Smooth muscle cell (in vitro differentiated cells): ENCODE data around the gene ADCY5. TPM values are rescaled to one million over a fixed set of nuclear protein-coding genes. Genes with fewer than 3 reads are reported as not detected.

ENCODE experiments used
- DNase-seq: peaks from one replicate; lab custom pipeline; 2025; ENCODE audit not compliant: unreplicated experiment; lab: John Stamatoyannopoulos, UW
- H2AFZ ChIP-seq: fragments of 200-600 bp; sonication (generic); 2 replicates; pipeline ENCODE4 v1.6.0; 2016; ENCODE audit warnings: antibody characterized with exemption, low read depth, mild to moderate bottlenecking
- H3F3A ChIP-seq: fragments of 200-600 bp; sonication (generic); 2 replicates; pipeline ENCODE4 v1.6.0; 2017; ENCODE audit warnings: antibody characterized with exemption, low read depth
- H3K27ac ChIP-seq: fragments of 200-600 bp; sonication (generic); 2 replicates; pipeline ENCODE4 v1.5.1; 2016; ENCODE audit warnings: low read depth, mild to moderate bottlenecking
- H3K27me3 ChIP-seq: fragments of 200-600 bp; sonication (generic); 2 replicates; pipeline ENCODE4 v1.6.1; 2016; ENCODE audit warnings: low read depth, mild to moderate bottlenecking
- H3K36me3 ChIP-seq: fragments of 200-600 bp; sonication (generic); 2 replicates; pipeline ENCODE4 v1.5.1; 2016; ENCODE audit warnings: low read depth
- H3K4me1 ChIP-seq: fragments of 200-600 bp; sonication (generic); 2 replicates; pipeline ENCODE4 v1.5.1; 2016; ENCODE audit warnings: low read depth
- H3K4me2 ChIP-seq: fragments of 200-600 bp; sonication (generic); 2 replicates; pipeline ENCODE4 v1.6.0; 2016; ENCODE audit warnings: mild to moderate bottlenecking
- H3K4me3 ChIP-seq: fragments of 200-600 bp; sonication (generic); 2 replicates; pipeline ENCODE4 v1.5.1; 2016; ENCODE audit warnings: mild to moderate bottlenecking
- H3K79me2 ChIP-seq: fragments of 200-600 bp; sonication (generic); 2 replicates; pipeline ENCODE4 v1.6.0; 2016; ENCODE audit warnings: low read depth, mild to moderate bottlenecking
- H3K9ac ChIP-seq: fragments of 200-600 bp; sonication (generic); 2 replicates; pipeline ENCODE4 v1.6.0; 2016; ENCODE audit warnings: low read depth
- H3K9me3 ChIP-seq: fragments of 200-600 bp; sonication (generic); replicated peaks from 2 replicates; pipeline ENCODE4 v1.5.1; 2016; ENCODE audit warnings: low read depth
- H4K20me1 ChIP-seq: fragments of 200-600 bp; sonication (generic); 2 replicates; pipeline ENCODE4 v1.6.0; 2016; ENCODE audit warnings: low read depth
- WGBS: methylation state at CpG from one replicate; pipeline ENCODE4 v1.1.7; 2016; ENCODE audit warnings: low lambda C conversion rate; 5-methylcytosine and 5-hydroxymethylcytosine counted together
- polyA plus RNA-seq: library from polyadenylated mRNA; unstranded; fragments of >200 nt; fragmentation: Nextera tagmentation; extraction: Ambion mirVana; gene quantifications from 2 replicates; pipeline ENCODE4 v1.2.1, GENCODE V29; 2016
- total RNA-seq: library from RNA; depleted of rRNA; stranded (reverse); fragments of >200 nt; gene quantifications from 2 replicates; pipeline ENCODE4 v1.2.3, GENCODE V29; 2014
- TF ChIP-seq, protein P1 (sequence below): fragments of 200-600 bp; sonication (generic); IDR thresholded peaks from 2 replicates; pipeline ENCODE4 v1.5.1; 2017; ENCODE audit warnings: borderline replicate concordance, mild to moderate bottlenecking, antibody characterized with exemption; ENCODE audit not compliant: insufficient read depth, poor library complexity, severe bottlenecking

Gene ADCY5
- total and polyA plus RNA-seq, 2 experiments from 2014 or later, result 0.50 to 0.58 TPM

DNA sequence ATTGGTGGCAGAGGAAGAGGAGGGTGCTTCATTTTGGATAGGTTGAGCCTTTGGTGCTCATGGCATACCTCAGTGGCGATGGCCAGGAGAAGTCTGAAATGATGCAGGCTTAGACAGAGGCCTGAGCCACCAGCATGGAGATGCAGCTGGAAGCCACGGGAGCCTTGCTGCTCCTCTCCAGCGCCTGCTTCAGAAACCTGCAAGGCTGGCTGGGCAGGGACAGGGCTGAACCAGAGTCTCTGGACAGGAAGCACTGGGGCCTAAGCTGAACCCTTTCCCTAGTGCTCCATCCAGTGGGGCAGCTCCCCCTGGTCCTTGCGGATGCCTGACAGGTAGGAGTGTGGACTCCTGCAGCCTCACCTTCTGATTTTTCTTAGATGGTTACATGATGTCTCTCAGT, 36.7 kb upstream of the ADCY5 start:
- no peak for DNase-seq
- H3K36me3 ChIP-seq, result no peaks in the 10 kb centered on the region
- no peaks in the 10 kb centered on the region for H3K4me1 ChIP-seq
- H2AFZ ChIP-seq, result no peak overlapping the region
- H4K20me1 ChIP-seq, result no peaks in the 10 kb centered on the region
- no peaks in the 10 kb centered on the region for H3K9me3 ChIP-seq
- H3K27me3 ChIP-seq, result peaks cover 27% of the 10 kb centered on the region
- H3K79me2 ChIP-seq, result no peaks in the 10 kb centered on the region
- H3K4me3 ChIP-seq, result no peak overlapping the region
- H3K27ac ChIP-seq, result no peak overlapping the region
- no peaks in the 10 kb centered on the region for H3F3A ChIP-seq
- H3K4me2 ChIP-seq, result no peak overlapping the region
- H3K9ac ChIP-seq, result no peak overlapping the region
- 93% methylated on average over 4 of the region's 4 CpGs for whole genome bisulfite sequencing
- TF ChIP-seq, protein P1, sequence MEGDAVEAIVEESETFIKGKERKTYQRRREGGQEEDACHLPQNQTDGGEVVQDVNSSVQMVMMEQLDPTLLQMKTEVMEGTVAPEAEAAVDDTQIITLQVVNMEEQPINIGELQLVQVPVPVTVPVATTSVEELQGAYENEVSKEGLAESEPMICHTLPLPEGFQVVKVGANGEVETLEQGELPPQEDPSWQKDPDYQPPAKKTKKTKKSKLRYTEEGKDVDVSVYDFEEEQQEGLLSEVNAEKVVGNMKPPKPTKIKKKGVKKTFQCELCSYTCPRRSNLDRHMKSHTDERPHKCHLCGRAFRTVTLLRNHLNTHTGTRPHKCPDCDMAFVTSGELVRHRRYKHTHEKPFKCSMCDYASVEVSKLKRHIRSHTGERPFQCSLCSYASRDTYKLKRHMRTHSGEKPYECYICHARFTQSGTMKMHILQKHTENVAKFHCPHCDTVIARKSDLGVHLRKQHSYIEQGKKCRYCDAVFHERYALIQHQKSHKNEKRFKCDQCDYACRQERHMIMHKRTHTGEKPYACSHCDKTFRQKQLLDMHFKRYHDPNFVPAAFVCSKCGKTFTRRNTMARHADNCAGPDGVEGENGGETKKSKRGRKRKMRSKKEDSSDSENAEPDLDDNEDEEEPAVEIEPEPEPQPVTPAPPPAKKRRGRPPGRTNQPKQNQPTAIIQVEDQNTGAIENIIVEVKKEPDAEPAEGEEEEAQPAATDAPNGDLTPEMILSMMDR, result no peak

DNA sequence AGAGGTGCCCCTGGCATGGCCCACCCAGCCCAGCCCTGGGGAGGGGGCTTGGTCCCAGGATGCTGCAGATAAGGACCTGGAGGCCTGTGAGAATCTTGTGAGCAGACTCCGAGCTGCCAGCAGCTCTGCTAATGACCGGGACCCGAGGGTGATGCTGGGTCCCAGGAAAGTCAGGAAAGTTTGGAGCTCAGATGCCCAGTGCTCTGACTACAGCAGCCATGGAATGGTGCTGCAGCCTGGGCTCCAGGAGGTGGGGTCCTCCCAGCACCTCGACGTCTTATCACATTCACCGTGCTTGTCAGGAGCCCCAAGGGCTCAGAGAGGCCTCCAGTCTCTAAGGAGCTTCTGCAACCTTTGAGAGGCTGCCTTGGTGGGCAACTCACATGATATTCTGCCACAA, 34.3 kb upstream of the ADCY5 start:
- DNase-seq, result no peak
- Histone ChIP-seq H3K4me1 (no peaks in the 10 kb centered on the region), H3K9ac (no peak overlapping the region), H3K4me2 (no peak overlapping the region), H3K9me3 (no peaks in the 10 kb centered on the region), H4K20me1 (no peaks in the 10 kb centered on the region), H3K79me2 (no peaks in the 10 kb centered on the region), H3K36me3 (no peaks in the 10 kb centered on the region), H3K27ac (no peak overlapping the region), H3K27me3 (peaks cover 41% of the 10 kb centered on the region), H3F3A (no peaks in the 10 kb centered on the region), H2AFZ (no peak overlapping the region), H3K4me3 (no peak overlapping the region)
- TF ChIP-seq, protein P1, result no peak
- 92% methylated on average over 3 of the region's 6 CpGs for WGBS

DNA sequence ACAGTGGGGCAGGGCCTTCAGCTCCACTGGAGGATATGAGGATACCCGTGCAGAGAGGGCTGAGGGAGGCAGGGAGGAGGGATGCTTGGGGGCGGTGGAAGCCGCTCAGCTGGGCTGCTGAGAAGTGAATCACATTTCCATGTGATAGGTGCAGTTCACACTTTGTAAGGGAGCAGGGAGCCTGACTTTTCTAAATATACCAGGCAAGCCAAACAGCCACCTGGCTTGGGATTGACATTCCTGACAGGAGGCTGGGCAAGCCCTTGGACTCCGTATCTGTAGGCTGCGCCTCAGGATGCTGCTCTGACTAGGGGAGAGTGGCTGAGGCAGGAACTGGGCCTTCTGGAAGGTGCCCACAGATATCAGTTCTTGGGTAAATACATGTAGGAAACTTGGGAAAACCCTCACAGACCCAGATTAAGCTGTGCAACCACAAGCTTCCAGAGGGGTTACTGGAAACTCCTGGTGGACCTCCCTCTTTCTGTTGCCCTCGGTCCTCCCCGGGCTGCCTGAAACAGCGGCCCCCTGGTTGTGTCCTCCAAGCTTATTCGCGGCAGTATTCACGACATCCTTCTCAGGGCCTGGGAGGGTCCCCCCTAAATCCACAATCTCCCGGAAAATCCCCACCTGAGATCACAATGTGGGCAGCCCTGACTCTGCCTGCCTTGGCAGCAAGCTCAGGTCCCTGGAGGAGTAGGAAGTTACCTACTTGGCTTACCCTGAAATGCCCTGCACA, 33.0 kb upstream of the ADCY5 start:
- peaks cover 50% of the 10 kb centered on the region for H3K27me3 ChIP-seq
- H3K4me2 ChIP-seq, result no peak overlapping the region
- no peaks in the 10 kb centered on the region for H3F3A ChIP-seq
- no peaks in the 10 kb centered on the region for H3K36me3 ChIP-seq
- H3K4me3 ChIP-seq, result no peak overlapping the region
- H2AFZ ChIP-seq, result no peak overlapping the region
- TF ChIP-seq, protein P1, result no peak
- H3K9ac ChIP-seq, result no peak overlapping the region
- H3K79me2 ChIP-seq, result no peaks in the 10 kb centered on the region
- DNase-seq, result no peak
- H3K4me1 ChIP-seq, result no peaks in the 10 kb centered on the region
- no peaks in the 10 kb centered on the region for H3K9me3 ChIP-seq
- H4K20me1 ChIP-seq, result no peaks in the 10 kb centered on the region
- no peak overlapping the region for H3K27ac ChIP-seq
- 90% methylated on average over 12 of the region's 12 CpGs for WGBS

DNA sequence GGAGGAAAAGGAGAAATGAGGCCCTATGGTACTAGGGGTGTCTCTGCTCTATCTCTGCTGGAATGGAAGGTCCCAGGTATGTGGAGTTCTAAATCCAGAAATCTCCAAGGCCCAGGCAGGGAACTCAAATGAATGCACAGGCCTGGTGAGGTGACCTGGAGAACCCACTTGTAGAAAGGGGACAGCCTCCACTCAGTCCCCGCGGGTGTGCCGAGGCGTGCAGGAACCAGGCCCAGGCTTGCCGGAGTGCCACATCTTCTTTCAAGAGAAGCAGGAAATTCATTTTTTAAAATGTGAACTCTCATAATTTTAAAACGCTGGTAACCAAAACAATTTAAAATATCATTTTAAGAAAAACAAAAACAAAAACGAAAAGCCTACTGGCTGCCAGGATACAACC, 32.2 kb upstream of the ADCY5 start:
- Histone ChIP-seq H4K20me1 (no peaks in the 10 kb centered on the region), H3K4me3 (no peak overlapping the region), H3K4me1 (no peaks in the 10 kb centered on the region), H3K4me2 (no peak overlapping the region), H2AFZ (no peak overlapping the region), H3K9me3 (no peaks in the 10 kb centered on the region), H3F3A (no peaks in the 10 kb centered on the region), H3K79me2 (no peaks in the 10 kb centered on the region), H3K27ac (no peak overlapping the region), H3K36me3 (no peaks in the 10 kb centered on the region), H3K9ac (no peak overlapping the region), H3K27me3 (peaks cover 48% of the 10 kb centered on the region)
- DNase-seq, result no peak
- 97% methylated on average over 7 of the region's 7 CpGs for WGBS
- TF ChIP-seq, protein P1, result no peak
